Measurements from ENCODE around the gene GPR137B. TPM values are rescaled to one million over a fixed set of nuclear protein-coding genes. Genes with fewer than 3 reads are reported as not detected.
A peak's percentile ranks its signal among the peaks of the same experiment; 100 is the strongest.

The GPR137B gene
- total and polyA plus RNA-seq, 8 donors = 0.95 to 9.8 (median 2.6) TPM

DNA sequence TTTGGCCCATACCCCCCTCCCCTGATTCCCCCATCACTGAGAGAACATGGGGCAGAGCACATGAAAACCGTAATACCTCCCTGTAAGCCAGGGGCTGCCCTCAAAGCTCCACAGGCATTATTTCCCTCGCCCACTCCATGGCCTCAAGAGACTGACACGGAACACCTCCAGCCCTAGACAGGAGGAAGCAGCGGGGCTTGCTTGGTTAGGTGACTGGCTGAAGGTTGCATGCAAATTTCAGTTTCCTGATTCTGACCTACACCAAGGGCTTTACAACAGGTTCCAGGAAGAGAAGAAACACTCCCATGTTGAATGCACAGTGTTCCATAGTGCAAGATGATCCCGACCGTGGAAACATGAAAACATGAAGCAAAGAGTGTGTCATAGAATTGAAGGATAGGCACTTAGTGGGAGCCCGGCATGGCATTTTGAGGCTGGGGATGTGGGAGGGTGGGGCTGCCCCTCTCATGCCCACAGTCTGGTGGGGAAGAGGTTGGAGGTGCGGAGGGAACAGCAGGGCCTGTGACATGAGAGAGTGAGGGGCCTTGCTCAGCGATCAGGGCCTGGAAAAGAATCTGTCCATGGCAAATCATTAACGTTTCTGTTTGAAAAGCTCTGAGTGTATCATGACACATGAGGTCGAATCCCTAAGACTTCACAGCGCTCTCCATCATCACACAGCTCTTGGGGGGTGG lies 33.5 kb downstream of the GPR137B start:
- Histone ChIP-seq H3K27me3 (no peaks in the 10 kb centered on the region), H3K27ac (peak overlapping the region in 3 of 4 donors; percentile 22 to 68 (median 62)), H3K4me3 (no peak overlapping the region), H3K36me3 (no peaks in the 10 kb centered on the region), H3K4me1 (peaks cover 0 to 4% (median 0%) of the 10 kb centered on the region in 3 donors), H3K9me3 (no peaks in the 10 kb centered on the region)
- intact Hi-C loops (cut with DNase I) = no loop called here
- FAIRE-seq (no peak), DNase-seq (no peak), ATAC-seq (peak in 1 of 4 donors; percentile 8)
- 67 to 70% methylated on average over 12 of the region's 12 CpGs for WGBS, 2 donors
- TF ChIP-seq, protein P1, sequence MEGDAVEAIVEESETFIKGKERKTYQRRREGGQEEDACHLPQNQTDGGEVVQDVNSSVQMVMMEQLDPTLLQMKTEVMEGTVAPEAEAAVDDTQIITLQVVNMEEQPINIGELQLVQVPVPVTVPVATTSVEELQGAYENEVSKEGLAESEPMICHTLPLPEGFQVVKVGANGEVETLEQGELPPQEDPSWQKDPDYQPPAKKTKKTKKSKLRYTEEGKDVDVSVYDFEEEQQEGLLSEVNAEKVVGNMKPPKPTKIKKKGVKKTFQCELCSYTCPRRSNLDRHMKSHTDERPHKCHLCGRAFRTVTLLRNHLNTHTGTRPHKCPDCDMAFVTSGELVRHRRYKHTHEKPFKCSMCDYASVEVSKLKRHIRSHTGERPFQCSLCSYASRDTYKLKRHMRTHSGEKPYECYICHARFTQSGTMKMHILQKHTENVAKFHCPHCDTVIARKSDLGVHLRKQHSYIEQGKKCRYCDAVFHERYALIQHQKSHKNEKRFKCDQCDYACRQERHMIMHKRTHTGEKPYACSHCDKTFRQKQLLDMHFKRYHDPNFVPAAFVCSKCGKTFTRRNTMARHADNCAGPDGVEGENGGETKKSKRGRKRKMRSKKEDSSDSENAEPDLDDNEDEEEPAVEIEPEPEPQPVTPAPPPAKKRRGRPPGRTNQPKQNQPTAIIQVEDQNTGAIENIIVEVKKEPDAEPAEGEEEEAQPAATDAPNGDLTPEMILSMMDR (IDR thresholded peaks at IDR 0.05) = no peak

DNA sequence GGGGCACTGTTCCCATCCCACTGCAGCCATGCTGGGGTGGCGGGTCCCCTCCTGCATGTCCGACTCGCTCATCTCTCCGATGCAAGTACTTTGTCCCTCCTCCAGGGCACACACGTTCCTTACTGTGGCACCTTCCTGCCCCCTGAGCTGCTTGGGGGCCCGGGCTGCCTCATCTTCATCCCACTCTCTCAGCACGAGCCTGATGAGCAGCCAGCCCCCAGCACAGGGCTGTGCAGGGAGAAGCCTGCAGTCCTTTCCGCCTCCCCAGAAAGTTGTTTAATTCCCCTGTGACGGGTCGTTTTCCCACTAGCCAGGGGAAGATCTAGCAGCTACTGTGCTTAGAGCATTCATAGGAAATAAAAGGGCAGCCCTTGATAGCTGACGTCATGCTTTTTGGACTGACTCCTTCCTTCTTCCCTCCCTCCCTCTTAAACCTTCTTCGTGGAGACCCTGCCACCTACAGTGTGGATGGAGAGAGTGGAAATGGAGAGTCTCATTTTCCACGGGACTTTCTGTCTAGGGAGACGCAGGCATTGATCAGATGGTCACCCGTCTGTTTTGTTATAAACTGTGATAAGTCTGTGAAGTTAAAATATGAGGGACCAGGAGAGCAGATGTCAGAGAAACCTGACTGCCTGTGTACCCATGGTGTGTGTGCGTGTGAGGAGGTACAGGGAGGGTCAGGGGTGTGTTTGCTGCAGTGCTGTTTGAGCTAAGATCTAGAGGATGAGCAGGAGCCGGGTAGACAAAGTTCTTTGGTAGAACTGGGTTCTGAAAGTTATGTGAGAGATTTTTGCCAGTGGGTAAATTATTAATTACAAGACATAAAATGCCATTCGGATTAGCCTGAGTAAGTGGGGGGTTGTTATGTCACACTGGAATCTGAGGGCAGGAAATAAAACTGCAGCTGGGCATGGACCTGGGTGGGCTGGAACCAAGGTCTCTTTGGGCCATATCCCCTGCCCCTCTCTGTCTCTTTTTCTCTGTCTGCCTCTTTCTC lies 34.3 kb downstream of the GPR137B start:
- TF ChIP-seq, protein P1 (IDR thresholded peaks at IDR 0.05) = no peak
- FAIRE-seq (no peak), ATAC-seq (peak; percentile 64 to 88 (median 79)), DNase-seq (no peak)
- intact Hi-C loops (cut with DNase I) = no loop called here
- H3K4me1 ChIP-seq = peaks cover 0 to 4% (median 0%) of the 10 kb centered on the region in 3 donors
- H3K36me3 ChIP-seq = no peaks in the 10 kb centered on the region
- no peak overlapping the region for H3K4me3 ChIP-seq
- no peaks in the 10 kb centered on the region for H3K27me3 ChIP-seq
- H3K9me3 ChIP-seq = no peaks in the 10 kb centered on the region
- peak overlapping the region; percentile 22 to 68 (median 50) for H3K27ac ChIP-seq
- 31 to 45% methylated on average over 18 of the region's 18 CpGs for WGBS, 2 donors

DNA sequence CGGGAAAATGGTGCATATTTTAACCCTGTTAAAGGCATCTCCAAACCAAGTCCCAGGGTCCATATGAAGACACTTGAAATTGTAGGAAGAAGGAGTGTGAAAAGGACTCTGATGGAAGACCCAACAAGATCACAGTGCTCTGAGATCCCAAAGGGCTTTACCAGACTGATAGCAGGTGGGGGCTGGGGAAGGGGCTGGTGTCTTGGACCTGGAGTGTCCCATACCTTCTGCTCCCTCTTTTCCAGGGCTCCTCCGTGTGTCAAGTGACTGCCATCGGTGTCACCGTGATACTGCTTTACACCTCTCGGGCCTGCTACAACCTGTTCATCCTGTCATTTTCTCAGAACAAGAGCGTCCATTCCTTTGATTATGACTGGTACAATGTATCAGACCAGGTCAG lies 37.3 kb downstream of the GPR137B start:
- Histone ChIP-seq H3K4me1 (peaks cover 0 to 4% (median 0%) of the 10 kb centered on the region in 3 donors), H3K36me3 (no peaks in the 10 kb centered on the region), H3K9me3 (no peaks in the 10 kb centered on the region), H3K27ac (no peak overlapping the region), H3K27me3 (no peaks in the 10 kb centered on the region), H3K4me3 (no peak overlapping the region)
- ATAC-seq = no peak
- FAIRE-seq = no peak
- TF ChIP-seq, protein P1 (IDR thresholded peaks at IDR 0.05) = no peak
- WGBS, 2 donors = 88 to 93% methylated on average over 6 of the region's 6 CpGs
- no peak for DNase-seq
- intact Hi-C loops (cut with DNase I) = no loop called here

DNA sequence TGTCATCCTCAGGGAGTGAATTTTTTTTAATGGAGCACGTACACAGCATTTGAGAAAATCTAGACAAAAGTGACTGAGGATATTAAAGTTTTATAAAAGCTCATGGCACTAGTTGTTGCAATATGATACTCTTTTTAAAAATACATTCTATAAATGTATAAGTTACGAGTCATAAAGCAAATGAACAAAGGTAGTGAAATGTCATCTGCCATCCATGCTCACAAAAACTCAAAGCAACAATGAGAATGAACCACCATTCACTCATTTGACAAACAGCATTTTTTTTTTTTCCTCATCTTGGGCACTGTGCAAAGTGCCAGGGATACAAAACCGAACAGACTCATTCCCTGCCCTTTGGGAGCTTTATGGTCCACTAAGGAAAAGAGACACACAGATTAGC lies 38.7 kb downstream of the GPR137B start:
- TF ChIP-seq, protein P1 (IDR thresholded peaks at IDR 0.05) = no peak
- FAIRE-seq (no peak), ATAC-seq (no peak), DNase-seq (no peak)
- intact Hi-C loops (cut with DNase I) = no loop called here
- no peaks in the 10 kb centered on the region for H3K36me3 ChIP-seq
- H3K9me3 ChIP-seq = no peaks in the 10 kb centered on the region
- no peak overlapping the region for H3K4me3 ChIP-seq
- WGBS, 2 donors = 89 to 95% methylated on average over 3 of the region's 3 CpGs
- H3K27me3 ChIP-seq = no peaks in the 10 kb centered on the region
- peaks cover 0 to 4% (median 0%) of the 10 kb centered on the region in 3 donors for H3K4me1 ChIP-seq
- no peak overlapping the region for H3K27ac ChIP-seq
